Esophagus muscularis mucosa (tissue), 4 donors: ENCODE data around the gene RPS6KA2. TPM values are rescaled to one million over a fixed set of nuclear protein-coding genes. Genes with fewer than 3 reads are reported as not detected.
A peak's percentile ranks its signal among the peaks of the same experiment; 100 is the strongest.

Experiments used
- DNase-seq: peaks from one replicate; pipeline ENCODE4 v3.0.0-alpha.2; 2017; ENCODE audit errors: extremely low spot score
- H3K27ac ChIP-seq, 4 donors: fragments of 200-600 bp; sonication (generic); replicated peaks in 1 of 4; 1 replicate in 3 of 4; 2 replicates in 1 of 4; pipeline ENCODE4 v1.5.1; 2016 to 2019; ENCODE audit warnings: mild to moderate bottlenecking in 1 of 4
- H3K27me3 ChIP-seq, 4 donors: fragments of 200-600 bp; sonication (generic); one replicate each; pipeline versions ENCODE4 v1.5.1 to v1.6.0; 2016 to 2019
- H3K36me3 ChIP-seq, 4 donors: fragments of 200-600 bp; sonication (generic); one replicate each; pipeline ENCODE4 v1.5.1; 2016 to 2019
- H3K4me1 ChIP-seq, 4 donors: fragments of 200-600 bp; sonication (generic); one replicate each; pipeline ENCODE4 v1.5.1; 2016 to 2019
- H3K4me3 ChIP-seq, 4 donors: fragments of 200-600 bp; sonication (generic); 1 replicate in 2 of 4; 2 replicates in 2 of 4; pipeline ENCODE4 v1.5.1; 2016 to 2019; ENCODE audit warnings: mild to moderate bottlenecking in 4 of 4, moderate library complexity in 1 of 4
- H3K9me3 ChIP-seq, 4 donors: fragments of 200-600 bp; sonication (generic); 1 replicate in 3 of 4; 2 replicates in 1 of 4; pipeline ENCODE4 v1.5.1; 2016 to 2019
- EP300 ChIP-seq: sonication (generic); formaldehyde crosslinking; IDR thresholded peaks from one replicate; pipeline ENCODE4 v1.6.1; 2017; ENCODE audit warnings: antibody characterized with exemption
- POLR2A ChIP-seq: fragments of 450-650 bp; IDR thresholded peaks from one replicate; pipeline ENCODE4 v1.6.1; 2017; ENCODE audit warnings: antibody characterized with exemption, moderate library complexity, mild to moderate bottlenecking, low read depth
- POLR2AphosphoS5 ChIP-seq, 2 donors: sonication (generic); formaldehyde crosslinking; IDR thresholded peaks; one replicate each; pipeline ENCODE4 v1.6.1; 2017; ENCODE audit warnings: antibody characterized with exemption in 2 of 2
- WGBS: methylation state at CpG from one replicate; pipeline ENCODE4 v1.1.5; 2018; 5-methylcytosine and 5-hydroxymethylcytosine counted together
- intact Hi-C: fragments of 100-400 bp; cut with DNase I; formaldehyde crosslinking; loops from one replicate; pipeline ENCODE4 v1.15.1; 2023
- total RNA-seq, 4 donors: library from RNA; depleted of rRNA; stranded (reverse); fragments of >200 nt; gene quantifications; one replicate each; pipeline versions ENCODE4 v1.1.0 to v1.2.1, GENCODE V29; 2016
- TF ChIP-seq, protein P1 (sequence below), 3 experiments: fragments of 200-600 bp in 2 of 3; fragments of 450-650 bp in 1 of 3; sonication (generic) in 2 of 3; IDR thresholded peaks; one replicate each; pipeline ENCODE4 v1.5.1; 2017 to 2019; ENCODE audit warnings: antibody characterized with exemption in 3 of 3, mild to moderate bottlenecking in 2 of 3, moderate library complexity in 1 of 3

The RPS6KA2 gene
- total RNA-seq, 4 donors from 2014 or later = 83.9 to 126 (median 112) TPM

DNA sequence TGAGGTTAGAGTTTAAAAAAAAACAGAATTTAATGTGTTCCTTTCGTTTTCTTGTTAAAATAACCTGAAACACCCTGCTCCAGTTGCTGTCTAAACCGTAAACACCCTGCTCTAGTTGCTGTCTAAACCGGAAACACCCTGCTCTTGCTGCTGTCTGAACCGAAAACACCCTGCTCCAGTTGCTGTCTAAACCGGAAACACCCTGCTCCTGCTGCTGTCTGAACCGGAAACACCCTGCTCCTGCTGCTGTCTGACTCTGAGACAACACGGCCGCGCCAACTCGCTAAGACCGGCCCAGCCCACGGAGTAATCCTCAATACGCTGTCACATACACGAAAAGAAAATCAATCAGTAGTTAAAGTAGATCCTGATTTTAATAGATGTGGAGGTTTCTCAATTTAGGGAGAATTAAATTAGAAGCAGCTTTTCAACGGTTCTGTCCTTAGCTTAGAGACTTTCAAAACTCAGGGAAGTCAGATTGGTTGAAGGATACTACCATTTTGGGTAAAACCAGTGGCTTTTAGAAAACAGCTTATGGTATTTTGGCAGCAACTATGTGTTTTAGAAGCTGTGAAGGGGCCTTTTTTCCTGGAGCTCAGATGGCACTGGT, 138.9 kb downstream of the RPS6KA2 start:
- Histone ChIP-seq H3K27ac (peak overlapping the region; percentile 25 to 60 (median 52)), H3K36me3 (peaks cover 7 to 82% (median 50%) of the 10 kb centered on the region in 4 donors), H3K4me3 (peak overlapping the region in 1 of 4 donors; percentile 8), H3K9me3 (no peaks in the 10 kb centered on the region), H3K4me1 (peaks cover 5 to 16% (median 7%) of the 10 kb centered on the region in 4 donors), H3K27me3 (no peaks in the 10 kb centered on the region)
- 55% methylated on average over 15 of the region's 15 CpGs for WGBS
- intact Hi-C loops = no loop called here
- TF ChIP-seq POLR2AphosphoS5 (IDR thresholded peaks at IDR 0.05) (peak; percentile 16 to 30), EP300 (no peak)
- no peak for DNase-seq

DNA sequence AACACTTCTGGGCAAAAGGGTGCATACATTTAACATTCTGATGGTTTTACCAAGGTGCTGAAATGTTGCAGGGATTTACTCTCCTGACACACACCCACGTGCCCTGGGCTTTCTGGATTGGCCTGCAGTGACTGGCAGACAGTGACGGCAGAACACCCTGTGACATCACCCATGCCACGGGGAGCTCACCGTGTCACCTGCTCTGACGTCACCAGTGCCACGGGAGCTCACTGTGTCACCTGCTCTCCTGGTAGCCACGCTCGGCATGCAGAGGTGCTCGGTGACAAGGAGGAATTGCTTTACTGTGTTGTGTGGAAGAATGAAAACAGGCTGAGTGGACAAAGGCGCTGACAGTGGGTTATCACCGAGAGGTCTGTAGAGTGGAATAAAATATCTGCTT, 139.9 kb downstream of the RPS6KA2 start:
- Histone ChIP-seq H3K4me3 (no peak overlapping the region), H3K36me3 (peaks cover 14 to 89% (median 54%) of the 10 kb centered on the region in 4 donors), H3K27ac (no peak overlapping the region), H3K27me3 (no peaks in the 10 kb centered on the region), H3K4me1 (peaks cover 5 to 16% (median 7%) of the 10 kb centered on the region in 4 donors), H3K9me3 (no peaks in the 10 kb centered on the region)
- WGBS = 93% methylated on average over 11 of the region's 11 CpGs
- TF ChIP-seq POLR2AphosphoS5 (IDR thresholded peaks at IDR 0.05) (no peak), EP300 (no peak), POLR2A (no peak)
- TF ChIP-seq, protein P1, sequence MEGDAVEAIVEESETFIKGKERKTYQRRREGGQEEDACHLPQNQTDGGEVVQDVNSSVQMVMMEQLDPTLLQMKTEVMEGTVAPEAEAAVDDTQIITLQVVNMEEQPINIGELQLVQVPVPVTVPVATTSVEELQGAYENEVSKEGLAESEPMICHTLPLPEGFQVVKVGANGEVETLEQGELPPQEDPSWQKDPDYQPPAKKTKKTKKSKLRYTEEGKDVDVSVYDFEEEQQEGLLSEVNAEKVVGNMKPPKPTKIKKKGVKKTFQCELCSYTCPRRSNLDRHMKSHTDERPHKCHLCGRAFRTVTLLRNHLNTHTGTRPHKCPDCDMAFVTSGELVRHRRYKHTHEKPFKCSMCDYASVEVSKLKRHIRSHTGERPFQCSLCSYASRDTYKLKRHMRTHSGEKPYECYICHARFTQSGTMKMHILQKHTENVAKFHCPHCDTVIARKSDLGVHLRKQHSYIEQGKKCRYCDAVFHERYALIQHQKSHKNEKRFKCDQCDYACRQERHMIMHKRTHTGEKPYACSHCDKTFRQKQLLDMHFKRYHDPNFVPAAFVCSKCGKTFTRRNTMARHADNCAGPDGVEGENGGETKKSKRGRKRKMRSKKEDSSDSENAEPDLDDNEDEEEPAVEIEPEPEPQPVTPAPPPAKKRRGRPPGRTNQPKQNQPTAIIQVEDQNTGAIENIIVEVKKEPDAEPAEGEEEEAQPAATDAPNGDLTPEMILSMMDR (IDR thresholded peaks at IDR 0.05) = no peak
- no peak for DNase-seq
- intact Hi-C loops = no loop called here

GRCh38 chr6:166486536-166486880, 140.5 kb downstream of the RPS6KA2 start:
- no peaks in the 10 kb centered on the region for H3K27me3 ChIP-seq
- H3K27ac ChIP-seq = no peak overlapping the region
- intact Hi-C loops = no loop called here
- H3K4me1 ChIP-seq = peaks cover 5 to 16% (median 7%) of the 10 kb centered on the region in 4 donors
- no CpG with 5 or more reads among the region's 9 CpGs for WGBS
- no peak overlapping the region for H3K4me3 ChIP-seq
- peaks cover 21 to 94% (median 57%) of the 10 kb centered on the region in 4 donors for H3K36me3 ChIP-seq
- no peaks in the 10 kb centered on the region for H3K9me3 ChIP-seq
- DNase-seq = no peak
- TF ChIP-seq EP300 (no peak), POLR2A (no peak), POLR2AphosphoS5 (IDR thresholded peaks at IDR 0.05) (no peak)
- TF ChIP-seq, protein P1 (IDR thresholded peaks at IDR 0.05) = no peak

DNA sequence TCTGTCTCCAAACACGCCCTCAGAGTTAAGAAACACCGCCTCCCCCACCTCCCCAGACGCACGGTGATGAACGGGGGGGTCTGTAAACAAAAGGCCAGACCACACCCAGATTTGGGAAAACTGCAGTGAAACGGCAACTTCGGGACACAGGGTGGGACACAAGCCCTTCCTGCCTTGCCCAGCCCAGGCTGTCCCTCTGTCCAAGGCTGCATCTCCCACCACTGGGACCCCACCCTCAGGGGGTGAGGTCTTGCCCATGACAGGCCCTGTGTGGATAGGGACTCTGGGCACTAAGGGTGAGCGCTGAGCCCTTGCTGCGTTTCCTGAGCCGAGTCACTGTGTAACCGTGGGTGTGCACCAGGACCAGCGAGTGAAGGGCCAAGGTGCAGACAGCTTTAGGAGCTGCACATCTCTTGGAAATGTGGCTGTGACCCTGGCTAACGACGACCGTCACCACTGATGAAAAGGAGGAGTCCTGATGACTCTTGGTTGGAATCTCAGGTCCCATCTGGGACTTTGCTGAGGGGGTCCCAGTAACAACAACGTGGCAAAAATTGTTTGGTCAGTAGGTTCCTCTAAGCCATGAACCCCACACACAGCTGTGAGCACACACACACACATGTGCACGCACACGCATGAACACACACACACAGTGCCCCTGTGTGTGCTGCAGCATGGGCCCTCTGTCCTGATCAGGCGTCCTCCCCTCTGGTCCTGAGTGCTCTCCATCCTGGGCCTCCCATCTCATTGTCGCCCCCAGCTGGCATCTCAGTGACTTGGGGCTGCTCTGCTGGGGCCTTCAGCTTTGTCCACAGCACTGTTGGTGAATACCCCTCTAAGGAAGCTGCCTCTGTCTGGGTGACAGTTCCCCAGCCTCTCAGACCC, 141.2 kb downstream of the RPS6KA2 start:
- intact Hi-C loops = no loop called here
- H3K4me3 ChIP-seq = no peak overlapping the region
- WGBS = 88% methylated on average over 16 of the region's 20 CpGs
- peaks cover 21 to 92% (median 56%) of the 10 kb centered on the region in 4 donors for H3K36me3 ChIP-seq
- peaks cover 5 to 10% (median 7%) of the 10 kb centered on the region in 4 donors for H3K4me1 ChIP-seq
- H3K27me3 ChIP-seq = no peaks in the 10 kb centered on the region
- DNase-seq = no peak
- H3K27ac ChIP-seq = no peak overlapping the region
- TF ChIP-seq, protein P1 (IDR thresholded peaks at IDR 0.05) = no peak
- TF ChIP-seq POLR2A = no peak
- H3K9me3 ChIP-seq = no peaks in the 10 kb centered on the region

- Histone ChIP-seq H3K9me3 (no peaks in the 10 kb centered on the region), H3K27me3 (no peaks in the 10 kb centered on the region), H3K36me3 (peaks cover 21 to 88% (median 54%) of the 10 kb centered on the region in 4 donors), H3K4me3 (no peak overlapping the region), H3K4me1 (peaks cover 5 to 8% (median 6%) of the 10 kb centered on the region in 4 donors), H3K27ac (no peak overlapping the region)
- intact Hi-C loops = no loop called here
- no peak for TF ChIP-seq POLR2AphosphoS5 (IDR thresholded peaks at IDR 0.05)
- 79% methylated on average over 10 of the region's 10 CpGs for WGBS
- DNase-seq = no peak
These were observed 142.2 kb downstream of the RPS6KA2 start for GRCh38 chr6:166484863-166485262.
